Omental fat pad (tissue), 4 donors: ENCODE results near the gene ERBB2. TPM values are rescaled to one million over a fixed set of nuclear protein-coding genes. Genes with fewer than 3 reads are reported as not detected.
"Not testable (repeated sequence)": the region's sequence is repeated elsewhere in the genome, so short reads cannot be mapped to it uniquely, and the experiment has no call there.

Source experiments
- ATAC-seq: fragments of 150-250 bp; one replicate; pipeline ENCODE4 v1.9.1; 2016; ENCODE audit warnings: mild to moderate bottlenecking, moderate library complexity; ENCODE audit not compliant: low FRiP score
- DNase-seq: peaks from one replicate; pipeline ENCODE4 v3.0.0-alpha.2; 2019; ENCODE audit warnings: low spot score
- CTCF ChIP-seq, 3 donors: fragments of 450-650 bp; IDR thresholded peaks; one replicate each; pipeline ENCODE4 v1.5.1; 2016 to 2017; ENCODE audit warnings: antibody characterized with exemption in 3 of 3, mild to moderate bottlenecking in 3 of 3, moderate library complexity in 2 of 3
- total RNA-seq, 4 donors: library from RNA; depleted of rRNA; stranded (reverse); fragments of >200 nt; gene quantifications; one replicate each; pipeline ENCODE4 v1.1.0, GENCODE V29; 2016

Gene ERBB2
- total RNA-seq, 4 donors from 2014 or later: 13.8 to 23.8 (median 15.7) TPM

GRCh38 chr17:39757176-39757662, 57.4 kb downstream of the ERBB2 start:
- no peak for TF ChIP-seq CTCF (IDR thresholded peaks at IDR 0.05)
- DNase-seq (no peak), ATAC-seq (no peak)

DNA sequence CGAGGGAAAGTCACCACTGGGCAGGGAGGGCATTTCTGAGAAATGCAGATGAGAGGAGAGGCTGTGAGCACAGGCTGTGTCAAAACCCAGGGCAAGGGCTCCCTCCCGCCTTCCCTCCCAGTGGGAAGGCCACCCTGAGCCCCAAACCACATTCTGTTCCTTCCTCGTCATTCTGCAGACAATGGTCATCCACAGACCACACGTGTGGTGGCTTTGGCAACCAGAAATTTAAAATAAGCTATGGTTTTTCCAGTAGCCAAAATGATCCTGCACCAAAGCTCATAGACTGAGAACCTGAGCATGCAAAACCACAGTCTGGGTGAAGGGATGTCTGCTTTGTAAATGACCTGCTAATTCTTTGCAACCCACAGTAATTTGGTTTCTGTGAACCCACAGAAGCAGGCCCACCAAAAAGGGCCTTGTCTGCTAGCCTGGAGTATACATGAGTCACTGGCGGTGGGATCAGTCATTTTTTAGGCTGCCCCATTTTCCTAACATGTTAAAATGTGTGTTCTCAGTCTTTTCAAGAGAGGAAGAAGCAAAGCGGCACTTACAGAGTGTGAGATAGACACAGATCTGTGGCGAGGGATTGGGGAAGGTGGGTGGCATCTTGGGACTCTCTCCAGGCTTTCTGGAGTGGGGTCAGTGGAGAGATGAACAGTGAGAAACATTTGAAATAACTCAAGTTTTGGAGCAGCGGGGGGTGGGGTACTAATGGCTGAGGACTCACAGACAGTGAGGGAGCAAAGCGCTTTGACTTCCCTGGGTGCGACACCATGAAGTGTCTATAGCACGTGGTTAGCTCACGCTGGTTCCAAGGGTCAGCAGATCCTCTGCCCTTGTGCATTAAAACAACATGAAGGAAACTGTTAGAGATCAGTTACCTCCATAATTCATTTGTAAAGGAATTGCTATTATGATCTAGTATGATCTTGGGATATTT, 58.3 kb downstream of the ERBB2 start:
- ATAC-seq (no peak), DNase-seq (no peak)
- TF ChIP-seq CTCF (IDR thresholded peaks at IDR 0.05): no peak

- DNase-seq: no peak
- TF ChIP-seq CTCF (IDR thresholded peaks at IDR 0.05): no peak
- no peak for ATAC-seq
Observed at GRCh38 chr17:39759204-39759603, 59.3 kb downstream of the ERBB2 start.

GRCh38 chr17:39761861-39762496, 62.1 kb downstream of the ERBB2 start:
- DNase-seq: no peak

DNA sequence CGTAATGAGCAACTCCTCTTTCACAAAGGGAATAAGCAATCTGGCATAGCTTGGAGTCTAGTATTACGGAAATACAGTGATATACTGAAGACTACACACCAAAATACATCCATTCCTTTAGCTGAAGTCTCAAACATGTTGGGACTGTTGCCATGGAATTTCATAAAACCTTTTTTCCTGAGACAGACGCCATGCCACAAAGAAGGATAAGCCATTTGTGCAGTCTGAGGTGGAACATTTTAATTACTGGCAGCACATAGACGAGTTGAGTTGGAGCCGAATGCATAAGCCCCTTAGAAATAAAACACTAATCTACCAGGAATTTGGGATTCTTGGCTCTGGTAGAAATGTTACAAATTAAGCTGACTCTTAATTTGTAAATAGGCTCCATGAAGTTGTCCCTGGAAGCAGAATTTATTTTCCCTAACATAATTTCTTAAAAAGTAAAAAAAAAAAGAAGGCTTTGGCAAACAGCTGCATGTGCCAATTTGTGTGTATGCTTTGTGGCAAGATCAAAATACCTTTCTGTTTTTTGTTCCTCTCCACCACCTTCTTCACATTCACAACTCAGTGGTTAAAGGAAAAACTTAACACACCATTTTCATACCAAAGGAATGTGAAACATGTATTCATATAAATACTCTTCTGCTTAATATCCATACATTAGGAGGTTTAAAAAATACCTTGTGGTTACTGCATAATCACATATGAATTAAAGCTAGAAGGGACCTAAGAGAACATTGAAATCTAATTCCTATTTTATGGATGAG, 63.4 kb downstream of the ERBB2 start:
- ATAC-seq (no peak), DNase-seq (no peak)
- TF ChIP-seq CTCF (IDR thresholded peaks at IDR 0.05): no peak

More at GRCh38 chr17:39761861-39762496, 62.1 kb downstream of the ERBB2 start:
- no peak for ATAC-seq
- TF ChIP-seq CTCF (IDR thresholded peaks at IDR 0.05): no peak

GRCh38 chr17:39764171-39764570, 64.3 kb downstream of the ERBB2 start:
- ATAC-seq, DNase-seq: not testable (repeated sequence)

DNA sequence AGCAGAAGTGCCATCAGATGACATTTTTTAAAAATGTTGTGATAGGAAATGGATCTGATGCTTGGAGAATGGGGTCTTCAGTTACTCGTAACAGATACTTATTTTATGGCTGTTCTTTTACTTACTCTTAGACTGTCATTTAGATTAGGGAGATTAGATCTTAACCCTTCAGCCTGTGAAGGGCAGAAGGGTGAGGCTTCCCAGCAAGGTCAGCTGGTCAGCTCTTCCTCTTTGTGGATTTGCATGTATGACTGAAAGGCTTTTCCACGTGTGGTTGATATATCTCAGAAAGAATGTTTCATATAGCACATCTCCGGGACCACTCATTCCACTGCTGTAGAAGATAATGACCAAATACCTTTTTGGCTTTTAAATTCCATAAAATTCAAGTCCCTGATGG, 65.3 kb downstream of the ERBB2 start:
- no peak for DNase-seq
- no peak for TF ChIP-seq CTCF (IDR thresholded peaks at IDR 0.05)
- no peak for ATAC-seq
